Activated CD4-positive, alpha-beta T cell treated with anti-CD3 and anti-CD28 coated beads, Interleukin-2, amount 50 U/mL, for 16 hours (primary cell): ENCODE results near the gene RFK.
"Not testable (repeated sequence)": the region's sequence is repeated elsewhere in the genome, so short reads cannot be mapped to it uniquely, and the experiment has no call there.

Source experiments
- DNase-seq: peaks from one replicate; pipeline ENCODE4 v3.0.0-alpha.2; 2020

RFK gene

DNA sequence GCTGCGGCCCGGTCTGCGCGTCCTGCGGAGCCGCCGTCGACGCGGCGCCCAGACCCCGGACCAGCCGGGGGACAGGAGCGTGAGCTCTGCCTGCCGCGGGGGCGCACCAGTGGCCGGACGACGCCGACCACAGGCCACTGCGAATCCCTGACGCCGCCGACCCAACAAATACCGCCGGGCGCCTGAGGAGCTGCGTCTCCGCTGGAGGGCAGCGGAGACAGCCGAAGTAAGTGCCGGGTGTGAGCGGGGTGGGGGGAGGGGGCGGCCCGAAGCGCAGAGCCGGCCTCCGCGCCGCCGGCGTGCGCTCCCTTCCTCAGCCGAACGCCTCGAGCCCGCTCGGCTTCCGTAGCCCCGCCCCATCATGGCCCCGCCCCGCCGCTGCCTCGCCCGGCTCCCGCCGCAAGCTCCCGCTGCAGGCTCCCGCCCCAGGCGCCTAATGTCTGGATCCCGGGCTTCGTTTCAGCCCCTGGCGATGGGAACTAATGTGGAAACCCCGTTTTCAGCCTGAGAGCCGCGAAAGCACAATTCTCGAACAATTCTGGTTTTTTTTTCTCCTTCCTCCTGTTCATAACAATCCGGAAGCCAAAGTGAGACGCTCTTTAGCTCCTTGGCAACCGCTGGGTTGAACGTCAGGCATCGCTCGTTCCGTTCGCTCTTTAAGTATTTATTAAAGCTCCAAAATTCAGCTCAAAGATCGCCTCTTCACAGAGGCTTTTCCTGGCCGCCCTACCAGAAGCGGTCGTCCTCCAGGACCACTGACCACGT, at the start of gene RFK:
TSS of gene RFK (minus strand) at position 232 of the 765 bp plus-strand sequence. CDS start 255 bp downstream, outside the sequence.
- DNase-seq: peak; percentile 86

- DNase-seq: no peak
Measured at GRCh38 chr9:76443887-76444286, 49.7 kb upstream of the RFK start.

- peak; percentile 78 for DNase-seq
Measured at GRCh38 chr9:76441551-76442322, 47.5 kb upstream of the RFK start.

DNA sequence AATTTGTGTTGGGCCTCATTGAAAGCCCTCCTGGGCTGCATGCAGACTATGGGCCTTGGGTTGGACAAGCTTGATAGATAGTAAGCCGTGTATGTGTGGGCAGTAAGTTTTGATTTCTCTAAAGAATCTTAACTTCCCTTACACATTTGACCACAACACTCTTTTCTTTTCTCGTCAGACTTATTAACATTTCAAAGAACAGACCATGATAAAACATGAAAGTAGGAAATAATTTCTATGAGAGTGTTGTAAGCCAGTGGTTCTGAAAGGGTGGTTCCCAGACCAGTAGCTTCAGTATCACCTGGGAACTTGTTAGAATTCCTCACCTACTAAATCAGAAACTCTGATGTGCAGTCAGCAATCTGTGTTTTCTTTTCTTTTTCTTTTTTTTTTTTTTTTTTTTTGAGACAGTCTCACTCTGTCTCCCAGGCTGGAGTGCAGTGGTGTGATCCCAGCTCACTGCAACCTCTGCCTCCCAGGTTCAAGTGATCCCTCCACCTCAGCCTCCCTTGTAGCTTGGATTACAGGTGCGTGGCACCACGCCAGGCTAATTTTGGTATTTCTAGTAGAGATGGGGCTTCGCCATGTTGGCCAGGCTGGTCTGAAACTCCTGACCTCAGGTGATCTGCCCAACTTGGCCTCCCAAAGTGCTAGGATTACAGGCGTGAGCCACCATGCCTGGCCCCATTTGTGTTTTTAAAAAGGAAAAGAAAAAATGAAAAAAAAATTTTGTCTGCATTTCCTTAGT, 44.8 kb upstream of the RFK start:
- DNase-seq: peak; percentile 72

DNA sequence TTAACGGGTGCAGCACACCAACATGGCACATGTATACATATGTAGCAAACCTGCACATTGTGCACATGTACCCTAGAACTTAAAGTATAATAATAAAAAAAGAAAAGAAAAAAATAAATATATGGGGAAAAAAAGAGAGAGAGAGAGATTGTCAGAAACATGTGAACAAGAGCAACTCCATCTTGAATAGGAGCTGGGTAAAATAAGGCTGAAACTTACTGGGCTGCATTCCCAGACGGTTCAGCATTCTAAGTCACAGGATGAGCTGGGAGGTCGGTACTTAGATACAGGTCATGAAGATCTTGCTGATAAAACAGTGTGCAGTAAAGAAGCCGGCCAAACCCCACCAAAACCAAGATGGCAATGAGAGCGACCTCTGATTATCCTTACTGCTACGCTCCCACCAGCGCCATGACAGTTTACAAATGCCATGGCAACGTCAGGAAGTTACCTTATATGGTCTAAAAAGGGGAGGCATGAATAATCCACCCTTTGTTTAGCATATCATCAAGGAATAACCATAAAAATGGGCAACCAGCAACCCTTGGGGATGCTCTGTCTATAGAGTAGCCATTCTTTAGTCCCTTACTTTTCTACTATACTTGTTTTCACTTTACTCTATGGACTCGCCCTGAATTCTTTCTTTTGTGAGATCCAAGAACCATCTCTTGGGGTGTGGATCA, 42.9 kb upstream of the RFK start:
- DNase-seq: not testable (repeated sequence)

DNA sequence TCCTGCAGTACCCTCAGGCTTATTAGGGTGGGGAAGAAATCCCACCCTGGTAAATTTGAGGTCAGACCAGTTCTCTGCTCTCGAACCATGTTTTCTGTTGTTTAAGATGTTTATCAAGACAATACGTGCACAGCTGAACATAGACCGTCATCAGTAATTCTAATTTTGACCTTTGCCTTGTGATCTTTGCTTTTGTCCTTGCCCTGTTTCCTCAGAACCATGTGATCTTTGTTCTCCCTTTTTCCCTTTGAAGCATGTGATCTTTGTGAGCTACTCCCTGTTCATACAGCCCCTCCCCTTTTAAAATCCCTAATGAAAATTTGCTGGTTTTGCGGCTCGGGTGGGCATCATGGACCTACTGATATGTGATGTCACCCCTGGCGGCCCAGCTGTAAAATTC, 40.7 kb upstream of the RFK start:
- DNase-seq: not testable (repeated sequence)

DNA sequence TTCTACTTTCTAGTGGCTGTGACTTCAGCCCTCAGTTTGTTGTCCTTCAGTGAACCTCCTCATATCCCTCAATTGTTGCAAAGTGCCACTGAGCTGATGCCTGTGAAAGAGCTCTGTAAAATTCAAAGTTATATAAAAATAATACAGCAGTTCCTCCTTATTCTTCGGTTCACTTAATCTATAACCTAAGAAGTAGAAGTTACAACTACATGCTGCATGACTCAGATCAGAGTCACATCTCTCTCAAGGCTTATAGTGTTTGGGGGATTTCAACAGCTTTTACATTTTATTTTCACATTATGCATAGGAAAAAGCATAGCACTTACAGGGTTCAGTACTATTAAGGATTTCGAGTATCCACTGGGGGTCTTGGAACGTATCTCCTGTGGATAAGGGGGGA, 39.6 kb upstream of the RFK start:
- DNase-seq: no peak

- DNase-seq: no peak
Measured at GRCh38 chr9:76433406-76433805, 39.2 kb upstream of the RFK start.

- DNase-seq: no peak
Measured at GRCh38 chr9:76431601-76432000, 37.4 kb upstream of the RFK start.

GRCh38 chr9:76426807-76427419, 32.7 kb upstream of the RFK start:
- no peak for DNase-seq

DNA sequence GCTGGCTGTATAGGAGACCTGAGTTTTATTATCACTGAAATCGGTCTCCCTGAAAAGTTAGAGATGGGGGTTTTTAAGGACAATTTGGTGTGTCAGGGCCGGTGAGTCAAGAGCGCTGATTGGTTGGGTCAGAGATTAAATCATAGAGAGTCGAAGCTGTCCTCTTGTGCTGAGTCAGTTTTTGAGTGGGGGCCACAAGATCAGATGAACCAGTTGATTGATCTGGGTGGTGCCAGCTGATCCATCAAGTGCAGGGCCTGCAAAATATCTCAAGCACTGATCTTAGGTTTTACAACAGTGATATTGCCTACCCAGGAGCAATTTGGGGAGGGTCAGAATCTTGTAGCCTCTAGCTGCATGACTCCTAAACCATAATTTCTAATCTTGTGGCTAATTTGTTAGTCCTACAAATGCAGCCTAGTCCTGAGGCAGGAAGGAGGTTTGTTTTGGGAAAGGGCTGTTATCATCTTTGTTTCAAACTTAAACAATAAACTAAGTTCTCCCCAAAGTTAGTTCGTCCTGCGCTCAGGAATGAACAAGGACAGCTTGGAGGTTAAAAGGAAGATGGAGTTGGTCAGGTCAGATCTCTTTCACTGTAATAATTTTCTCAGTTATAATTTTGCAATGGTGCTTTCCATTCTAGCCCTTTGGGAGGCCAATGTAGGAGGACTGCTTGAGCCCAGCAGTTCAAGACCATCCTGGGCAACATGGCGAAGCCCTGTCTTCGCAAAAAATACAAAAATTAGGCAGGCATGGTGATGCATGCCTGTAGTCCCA, 31.6 kb upstream of the RFK start:
- DNase-seq: no peak

DNA sequence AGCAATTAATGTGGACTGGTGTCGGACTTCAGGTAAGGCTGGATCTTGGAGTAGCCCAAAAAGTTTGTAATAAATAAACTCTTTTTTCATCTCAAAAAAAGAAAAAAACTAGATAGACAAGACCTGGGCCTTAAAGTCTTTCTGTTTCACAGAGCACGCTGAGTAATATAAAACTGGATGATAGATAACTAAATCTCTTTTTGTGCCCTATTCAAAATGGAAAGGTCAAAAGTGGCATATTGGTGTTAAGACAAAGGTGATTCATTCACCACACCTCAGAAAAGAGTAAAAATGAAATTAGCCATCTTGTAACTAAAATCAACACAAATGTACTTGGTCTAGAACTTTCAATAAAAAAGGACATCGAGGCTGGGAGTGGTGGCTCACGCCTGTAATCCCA, 30.3 kb upstream of the RFK start:
- DNase-seq: peak; percentile 71

- DNase-seq: no peak
Measured at GRCh38 chr9:76423216-76424177, 29.3 kb upstream of the RFK start.

- DNase-seq: no peak
Measured at GRCh38 chr9:76419782-76420380, 25.7 kb upstream of the RFK start.

- no peak for DNase-seq
Measured at GRCh38 chr9:76417394-76417793, 23.2 kb upstream of the RFK start.

DNA sequence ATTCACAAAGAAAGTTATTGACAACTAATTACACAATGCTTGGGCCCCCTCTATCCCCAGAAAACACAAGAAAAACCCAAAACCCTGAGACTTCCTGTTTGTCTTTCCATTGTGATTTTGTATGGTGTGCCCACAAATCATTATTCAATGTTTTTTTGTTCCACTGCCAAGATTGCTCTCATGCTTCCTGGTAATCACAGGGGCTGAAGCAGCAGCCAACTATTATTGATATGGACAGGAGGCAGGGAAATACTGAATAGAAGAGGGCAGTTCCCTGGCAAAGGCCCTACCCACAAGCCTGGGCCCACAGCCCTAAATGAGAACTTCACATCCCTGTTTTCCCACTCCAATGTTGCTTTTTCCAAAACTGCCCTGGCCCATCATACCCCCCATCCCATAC, 21.5 kb upstream of the RFK start:
- DNase-seq: no peak

DNA sequence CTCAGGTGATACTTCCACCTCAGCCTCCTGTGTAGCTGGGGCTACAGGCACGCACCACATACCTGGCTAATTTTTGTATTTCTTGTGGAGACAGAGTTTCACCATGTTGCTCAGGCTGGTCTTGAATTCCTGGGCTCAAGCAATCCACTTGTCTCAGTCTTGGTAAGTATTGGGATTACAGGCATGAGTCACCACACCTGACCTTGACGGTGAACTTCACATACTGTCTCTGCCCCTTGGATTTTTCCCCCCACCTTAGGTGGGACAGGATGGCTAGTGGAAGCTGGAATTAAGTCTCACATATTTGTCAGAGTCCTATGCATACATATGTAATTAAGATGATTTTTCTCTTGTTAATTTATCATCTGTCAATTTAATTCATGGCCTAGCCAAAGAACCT, 20.9 kb upstream of the RFK start:
- no peak for DNase-seq

DNA sequence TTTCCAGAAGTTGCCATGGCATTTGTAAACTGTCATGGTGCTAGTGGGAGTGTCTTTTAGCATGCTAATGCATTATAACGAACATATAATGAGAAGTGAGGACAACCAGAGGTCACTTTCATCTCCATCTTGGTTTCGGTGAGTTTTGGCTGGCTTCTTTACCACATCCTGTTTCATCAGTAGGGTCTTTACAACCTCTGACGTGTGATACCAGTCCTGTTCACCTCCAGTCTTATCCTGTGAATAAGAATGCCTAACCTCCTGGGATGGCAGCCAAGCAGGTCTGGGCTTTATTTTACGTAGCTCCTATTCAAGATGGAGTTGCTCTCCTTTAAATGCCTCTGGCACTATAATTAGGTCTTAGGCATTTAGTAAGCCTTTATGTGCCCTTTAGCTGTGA, 20.4 kb upstream of the RFK start:
- DNase-seq: no peak

GRCh38 chr9:76413658-76414057, 19.4 kb upstream of the RFK start:
- DNase-seq: no peak

- no peak for DNase-seq
Measured at GRCh38 chr9:76412638-76413037, 18.4 kb upstream of the RFK start.
